Neural progenitor cell (in vitro differentiated cells): ENCODE measurements around the gene FAM234B. TPM values are rescaled to one million over a fixed set of nuclear protein-coding genes. Genes with fewer than 3 reads are reported as not detected.
A peak's percentile ranks its signal among the peaks of the same experiment; 100 is the strongest.

Source experiments
- DNase-seq: peaks from one replicate; pipeline ENCODE4 v3.0.0-alpha.2; 2016; ENCODE audit warnings: low spot score
- H2AFZ ChIP-seq: fragments of 200-600 bp; sonication (generic); replicated peaks from 2 replicates; pipeline ENCODE4 v1.6.1; 2016; ENCODE audit warnings: antibody characterized with exemption
- H3F3A ChIP-seq: fragments of 200-600 bp; sonication (generic); 2 replicates; pipeline ENCODE4 v1.6.1; 2016; ENCODE audit warnings: antibody characterized with exemption, low read depth
- H3K27ac ChIP-seq: fragments of 200-600 bp; sonication (generic); 2 replicates; pipeline ENCODE4 v1.5.1; 2016; ENCODE audit warnings: mild to moderate bottlenecking
- H3K27me3 ChIP-seq: fragments of 200-600 bp; sonication (generic); 2 replicates; pipeline ENCODE4 v1.6.1; 2016; ENCODE audit warnings: mild to moderate bottlenecking, moderate library complexity
- H3K36me3 ChIP-seq: fragments of 200-600 bp; sonication (generic); 2 replicates; pipeline ENCODE4 v1.5.1; 2016
- H3K4me1 ChIP-seq: fragments of 200-600 bp; sonication (generic); 2 replicates; pipeline ENCODE4 v1.6.1; 2016; ENCODE audit warnings: mixed run types
- H3K4me2 ChIP-seq: fragments of 200-600 bp; sonication (generic); 2 replicates; pipeline ENCODE4 v1.6.1; 2016
- H3K4me3 ChIP-seq: fragments of 200-600 bp; sonication (generic); 2 replicates; pipeline ENCODE4 v1.5.1; 2016
- H3K79me2 ChIP-seq: fragments of 200-600 bp; sonication (generic); 2 replicates; pipeline ENCODE4 v1.6.1; 2016; ENCODE audit warnings: low read depth
- H3K9ac ChIP-seq: fragments of 200-600 bp; sonication (generic); 2 replicates; pipeline ENCODE4 v1.6.1; 2016
- H3K9me3 ChIP-seq: fragments of 200-600 bp; sonication (generic); 2 replicates; pipeline ENCODE4 v1.5.1; 2016; ENCODE audit warnings: low read depth
- H4K20me1 ChIP-seq: fragments of 200-600 bp; sonication (generic); 2 replicates; pipeline ENCODE4 v1.6.1; 2016; ENCODE audit warnings: low read depth
- H3K27ac Mint-ChIP-seq: 3 replicates; pipeline ENCODE4 v1.8.0; 2021; ENCODE audit warnings: mixed read lengths
- H3K27me3 Mint-ChIP-seq: 2 replicates; pipeline ENCODE4 v1.8.0; 2022; ENCODE audit warnings: low read depth, mild to moderate bottlenecking, inconsistent platforms, moderate library complexity, mixed read lengths; ENCODE audit not compliant: insufficient read depth
- H3K36me3 Mint-ChIP-seq: 3 replicates; pipeline ENCODE4 v1.8.0; 2021; ENCODE audit warnings: mixed read lengths
- H3K4me1 Mint-ChIP-seq: 3 replicates; pipeline ENCODE4 v1.8.0; 2021; ENCODE audit warnings: mixed read lengths
- H3K4me3 Mint-ChIP-seq: 3 replicates; pipeline ENCODE4 v1.8.0; 2021; ENCODE audit warnings: mild to moderate bottlenecking, moderate library complexity, mixed read lengths
- H3K9me3 Mint-ChIP-seq: 3 replicates; pipeline ENCODE4 v1.8.0; 2020; ENCODE audit warnings: mixed read lengths
- CTCF ChIP-seq: fragments of 200-600 bp; sonication (generic); IDR thresholded peaks from 2 replicates; pipeline ENCODE4 v1.5.1; 2017; ENCODE audit warnings: antibody characterized with exemption, mild to moderate bottlenecking
- EZH2 ChIP-seq: fragments of 200-600 bp; sonication (generic); IDR thresholded peaks from 2 replicates; pipeline ENCODE4 v1.6.1; 2017; ENCODE audit warnings: antibody characterized with exemption, mild to moderate bottlenecking, moderate library complexity
- EZH2phosphoT487 ChIP-seq: fragments of 200-600 bp; sonication (generic); IDR thresholded peaks from 2 replicates; pipeline ENCODE4 v1.6.1; 2017; ENCODE audit warnings: antibody characterized with exemption
- total RNA-seq: library from RNA; depleted of rRNA; stranded (reverse); fragments of >200 nt; gene quantifications from 2 replicates; pipeline ENCODE4 v1.2.3, GENCODE V29; 2015; ENCODE audit warnings: low replicate concordance

Gene FAM234B
- total RNA-seq, 1 donor from 2014 or later = 20.8 TPM

DNA sequence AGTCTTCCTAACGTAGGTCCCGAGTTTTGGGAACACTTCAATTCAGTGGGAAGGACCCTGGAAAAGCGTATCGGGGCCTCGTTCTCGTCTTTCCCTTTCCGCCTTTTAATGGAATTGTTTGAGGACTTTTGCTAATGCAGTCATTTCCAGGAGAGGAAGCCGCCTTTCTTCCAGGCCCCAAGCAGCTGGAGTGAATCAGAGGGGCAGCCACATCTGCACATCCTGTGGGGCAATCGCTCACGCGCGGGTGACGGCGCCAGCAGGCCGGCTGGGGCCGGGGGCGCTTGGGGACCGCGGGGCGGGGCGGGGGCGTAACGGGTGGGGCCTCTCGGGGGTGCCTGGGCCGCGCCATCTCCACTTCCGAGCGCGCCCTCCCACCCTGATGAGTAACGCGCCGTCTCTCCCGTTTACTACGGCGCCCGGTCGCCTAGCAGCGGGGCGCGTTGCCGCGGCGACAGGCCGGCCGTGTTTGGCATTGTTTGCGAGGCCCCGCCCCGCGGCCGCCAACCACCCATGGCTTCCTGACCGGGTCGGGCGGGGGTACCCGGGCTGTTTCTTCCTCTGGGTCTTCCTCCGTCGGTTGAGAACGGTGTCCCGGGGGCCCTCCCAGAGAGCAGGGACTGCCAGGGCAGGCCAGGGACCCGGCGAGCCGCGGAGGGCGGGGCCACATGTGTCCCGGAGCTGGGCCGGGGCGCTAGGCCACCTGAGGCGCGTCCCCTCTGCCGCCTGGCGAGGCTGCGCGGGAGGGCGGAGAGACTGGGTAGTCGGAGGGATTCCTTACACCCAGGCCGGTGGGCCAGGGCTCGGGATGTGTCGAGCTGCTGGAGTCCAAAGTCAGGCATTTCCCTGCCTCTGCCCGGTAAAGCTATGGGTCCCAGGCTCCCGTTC is 56.9 kb downstream of the FAM234B start:
- Histone ChIP-seq H3K4me1 (peaks cover 24% of the 10 kb centered on the region), H3K36me3 (no peaks in the 10 kb centered on the region), H3K27ac (no peak overlapping the region), H3K27me3 (no peaks in the 10 kb centered on the region), H4K20me1 (no peaks in the 10 kb centered on the region), H3K4me2 (peak overlapping the region; percentile 83), H3K79me2 (no peaks in the 10 kb centered on the region), H3K4me3 (peak overlapping the region; percentile 72), H3K9me3 (no peaks in the 10 kb centered on the region), H3K9ac (no peak overlapping the region), H2AFZ (peak overlapping the region; percentile 80), H3F3A (peaks cover 19% of the 10 kb centered on the region)
- Mint-ChIP-seq H3K36me3 (no peaks in the 10 kb centered on the region), H3K27me3 (peaks cover 6% of the 10 kb centered on the region), H3K4me3 (peak overlapping the region; percentile 77), H3K27ac (peak overlapping the region; percentile 97), H3K9me3 (peaks cover 6% of the 10 kb centered on the region), H3K4me1 (peaks cover 51% of the 10 kb centered on the region)
- DNase-seq = peak; percentile 94
- no peak for TF ChIP-seq CTCF

DNA sequence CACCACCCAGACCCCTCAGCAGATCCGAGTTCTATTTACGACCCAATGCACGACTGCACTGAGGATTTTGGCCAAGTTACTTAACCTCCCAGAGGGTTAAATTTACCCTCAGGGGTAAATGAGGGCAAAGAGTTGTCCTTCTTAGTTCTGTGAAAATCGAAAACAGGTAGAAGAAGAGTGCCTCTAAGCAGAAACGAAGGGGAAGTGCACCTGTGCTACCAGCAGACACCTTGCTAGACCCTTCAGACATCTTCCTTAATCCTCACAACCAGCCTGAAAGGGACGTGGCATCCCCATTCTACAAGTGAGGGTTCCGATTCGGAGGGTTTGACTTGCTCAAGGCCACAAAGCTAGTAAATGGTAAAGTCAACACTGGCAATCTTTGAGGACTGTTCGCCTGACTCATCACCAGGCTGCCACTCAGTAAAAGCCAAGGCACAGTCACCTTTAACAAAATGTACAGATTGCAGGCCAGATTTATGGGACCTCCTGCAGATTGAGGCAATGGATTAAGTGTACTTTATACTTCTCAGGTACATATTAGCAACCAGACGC is 57.7 kb downstream of the FAM234B start:
- TF ChIP-seq EZH2phosphoT487 (no peak), CTCF (no peak), EZH2 (no peak)
- Histone ChIP-seq H4K20me1 (no peaks in the 10 kb centered on the region), H3K4me3 (peak overlapping the region; percentile 72), H3K27me3 (no peaks in the 10 kb centered on the region), H3F3A (peaks cover 19% of the 10 kb centered on the region), H2AFZ (peak overlapping the region; percentile 80), H3K79me2 (no peaks in the 10 kb centered on the region), H3K36me3 (no peaks in the 10 kb centered on the region), H3K4me1 (peaks cover 24% of the 10 kb centered on the region), H3K27ac (no peak overlapping the region), H3K9me3 (no peaks in the 10 kb centered on the region), H3K9ac (no peak overlapping the region), H3K4me2 (peak overlapping the region; percentile 83)
- Mint-ChIP-seq H3K4me3 (peak overlapping the region; percentile 56), H3K9me3 (peaks cover 6% of the 10 kb centered on the region), H3K36me3 (no peaks in the 10 kb centered on the region), H3K27me3 (peaks cover 6% of the 10 kb centered on the region), H3K27ac (peak overlapping the region; percentile 92), H3K4me1 (peaks cover 51% of the 10 kb centered on the region)
- DNase-seq = no peak

DNA sequence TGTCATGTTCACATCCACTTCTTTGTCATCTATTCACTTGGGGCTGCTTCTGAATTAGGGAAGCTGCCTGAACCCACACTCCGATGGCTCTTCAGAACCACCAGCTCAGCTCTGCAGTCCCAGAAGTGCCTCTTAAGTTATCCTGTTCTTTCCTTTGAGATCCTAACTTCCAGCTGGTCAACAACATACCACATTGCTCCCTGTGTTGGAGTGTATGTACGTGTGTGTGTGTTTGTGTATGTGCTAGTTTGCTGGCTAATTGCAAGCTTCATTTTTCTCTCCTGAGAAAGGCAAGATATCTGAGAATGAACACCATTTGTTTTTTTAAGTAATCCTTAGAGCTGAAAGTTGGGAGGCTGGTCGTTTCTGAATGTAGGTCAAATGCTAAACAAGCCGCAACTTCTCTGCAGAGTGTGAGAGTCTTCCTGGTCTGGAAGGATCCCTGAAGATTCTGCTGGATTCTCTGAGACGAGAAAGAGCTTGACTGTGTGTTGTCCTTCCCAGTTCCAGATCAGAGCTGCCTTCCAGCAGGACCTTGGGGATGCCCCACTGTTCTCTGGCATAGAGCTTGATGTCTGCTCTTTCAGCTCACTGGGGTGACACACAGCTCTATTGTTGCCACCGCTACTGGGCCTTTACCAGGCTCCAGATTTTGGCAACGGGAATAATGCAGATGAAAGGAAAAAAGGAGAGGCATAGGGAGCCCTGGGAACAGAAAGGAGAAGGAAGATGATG is 58.4 kb downstream of the FAM234B start:
- no peak overlapping the region for H3K27ac ChIP-seq
- H3K4me1 ChIP-seq = peaks cover 23% of the 10 kb centered on the region
- no peak overlapping the region for H3K4me3 ChIP-seq
- H3K9ac ChIP-seq = no peak overlapping the region
- H3K4me2 ChIP-seq = no peak overlapping the region
- no peaks in the 10 kb centered on the region for H3K9me3 ChIP-seq
- H3K4me3 Mint-ChIP-seq = peak overlapping the region; percentile 44
- H3K79me2 ChIP-seq = no peaks in the 10 kb centered on the region
- no peaks in the 10 kb centered on the region for H3K27me3 ChIP-seq
- peaks cover 19% of the 10 kb centered on the region for H3F3A ChIP-seq
- H3K4me1 Mint-ChIP-seq = peaks cover 50% of the 10 kb centered on the region
- no peak for DNase-seq
- no peak for TF ChIP-seq EZH2
- no peak for TF ChIP-seq CTCF
- no peak for TF ChIP-seq EZH2phosphoT487
- H2AFZ ChIP-seq = peak overlapping the region; percentile 67
- H3K27me3 Mint-ChIP-seq = peaks cover 6% of the 10 kb centered on the region
- peak overlapping the region; percentile 64 for H3K27ac Mint-ChIP-seq
- no peaks in the 10 kb centered on the region for H3K36me3 Mint-ChIP-seq
- peaks cover 9% of the 10 kb centered on the region for H3K9me3 Mint-ChIP-seq
- H4K20me1 ChIP-seq = no peaks in the 10 kb centered on the region
- no peaks in the 10 kb centered on the region for H3K36me3 ChIP-seq
